ENCODE measurements around the gene DARS1.

DNA sequence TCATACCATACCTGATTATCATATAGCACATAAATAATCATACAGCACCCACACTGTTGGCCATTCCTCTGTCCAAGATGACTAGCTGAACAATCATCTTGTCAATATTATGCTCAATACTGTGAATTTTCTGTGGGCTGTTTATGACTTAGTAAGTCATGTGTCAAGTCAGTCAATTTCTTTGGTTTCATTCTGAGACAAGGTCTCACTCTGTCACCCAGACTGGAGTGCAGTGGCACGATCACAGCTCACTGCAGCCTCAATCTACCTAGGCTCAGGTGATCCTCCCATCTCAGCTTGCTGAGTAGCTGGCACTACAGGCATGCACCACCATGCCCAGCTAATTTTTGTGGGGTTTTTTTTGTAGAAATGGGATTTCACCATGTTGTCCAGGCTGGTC, 114.9 kb downstream of the DARS1 start:
- TF ChIP-seq, protein P1, sequence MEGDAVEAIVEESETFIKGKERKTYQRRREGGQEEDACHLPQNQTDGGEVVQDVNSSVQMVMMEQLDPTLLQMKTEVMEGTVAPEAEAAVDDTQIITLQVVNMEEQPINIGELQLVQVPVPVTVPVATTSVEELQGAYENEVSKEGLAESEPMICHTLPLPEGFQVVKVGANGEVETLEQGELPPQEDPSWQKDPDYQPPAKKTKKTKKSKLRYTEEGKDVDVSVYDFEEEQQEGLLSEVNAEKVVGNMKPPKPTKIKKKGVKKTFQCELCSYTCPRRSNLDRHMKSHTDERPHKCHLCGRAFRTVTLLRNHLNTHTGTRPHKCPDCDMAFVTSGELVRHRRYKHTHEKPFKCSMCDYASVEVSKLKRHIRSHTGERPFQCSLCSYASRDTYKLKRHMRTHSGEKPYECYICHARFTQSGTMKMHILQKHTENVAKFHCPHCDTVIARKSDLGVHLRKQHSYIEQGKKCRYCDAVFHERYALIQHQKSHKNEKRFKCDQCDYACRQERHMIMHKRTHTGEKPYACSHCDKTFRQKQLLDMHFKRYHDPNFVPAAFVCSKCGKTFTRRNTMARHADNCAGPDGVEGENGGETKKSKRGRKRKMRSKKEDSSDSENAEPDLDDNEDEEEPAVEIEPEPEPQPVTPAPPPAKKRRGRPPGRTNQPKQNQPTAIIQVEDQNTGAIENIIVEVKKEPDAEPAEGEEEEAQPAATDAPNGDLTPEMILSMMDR (IDR thresholded peaks at IDR 0.05; ENCODE audit: low read depth, low read length, poor library complexity, severe bottlenecking), result no peak
- no peak for TF ChIP-seq EZH2phosphoT487 (IDR thresholded peaks at IDR 0.05; ENCODE audit: borderline replicate concordance, low read length)

Measured in DOHH2 (cell line).